ENCODE results near the gene PRR9.

The PRR9 gene

GRCh38 chr1:153217212-153217611, at the start of gene PRR9:
TSS of gene PRR9 (plus strand) at chr1:153217584. CDS start at chr1:153218145, 561 bp downstream.
- H3K27ac ChIP-seq (ENCODE audit: low read length): no peak within 1 kb of the TSS
- H3K79me2 ChIP-seq (ENCODE audit: insufficient read depth, low read length): no peaks in the 10 kb centered on the region
- no peaks in the 10 kb centered on the region for H3K4me1 ChIP-seq (ENCODE audit: insufficient read depth, low read length)
- no peaks in the 10 kb centered on the region for H3K36me3 ChIP-seq (ENCODE audit: insufficient read depth, low read length)
- ATAC-seq (ENCODE audit: insufficient read depth, low read depth) (peak; percentile 39; the same call in 2 of the 3 replicates), DNase-seq (no peak)
- H2AFZ ChIP-seq (ENCODE audit: low read depth, low read length): no peak within 1 kb of the TSS
- peaks cover 26% of the 10 kb centered on the region for H3K27me3 ChIP-seq (ENCODE audit: insufficient read depth, low read length, poor library complexity)
- TF ChIP-seq CTCF (IDR thresholded peaks at IDR 0.05; ENCODE audit: borderline replicate concordance, extremely low read depth, low read length, poor library complexity, severe bottlenecking) (no peak), EZH2 (IDR thresholded peaks at IDR 0.05; ENCODE audit: borderline replicate concordance, low read depth, low read length, severe bottlenecking) (no peak)
- H3K9me3 ChIP-seq (ENCODE audit: insufficient read depth, low read length, severe bottlenecking): no peaks in the 10 kb centered on the region
- no peak within 1 kb of the TSS for H3K4me2 ChIP-seq (ENCODE audit: insufficient read depth, low read length)
- no peak within 1 kb of the TSS for H3K9ac ChIP-seq (ENCODE audit: low read depth, low read length)
- H3K4me3 ChIP-seq (ENCODE audit: low read depth in 1 of 2, low read length in 2 of 2): no peak within 1 kb of the TSS
- no peaks in the 10 kb centered on the region for H4K20me1 ChIP-seq (ENCODE audit: insufficient read depth, low read length)

- no peaks in the 10 kb centered on the region for H3K4me1 ChIP-seq (ENCODE audit: insufficient read depth, low read length)
Observed at GRCh38 chr1:153168686-153169085, 48.7 kb upstream of the PRR9 start.

GRCh38 chr1:153174624-153175023, 42.8 kb upstream of the PRR9 start:
- Histone ChIP-seq H4K20me1 (ENCODE audit: insufficient read depth, low read length) (no peaks in the 10 kb centered on the region), H3K36me3 (ENCODE audit: insufficient read depth, low read length) (no peaks in the 10 kb centered on the region), H3K9ac (ENCODE audit: low read depth, low read length) (no peak overlapping the region), H3K4me3 (ENCODE audit: low read depth in 1 of 2, low read length in 2 of 2) (no peak overlapping the region), H3K27me3 (ENCODE audit: insufficient read depth, low read length, poor library complexity) (peaks cover 11% of the 10 kb centered on the region), H3K79me2 (ENCODE audit: insufficient read depth, low read length) (no peaks in the 10 kb centered on the region), H2AFZ (ENCODE audit: low read depth, low read length) (no peak overlapping the region), H3K4me1 (ENCODE audit: insufficient read depth, low read length) (no peaks in the 10 kb centered on the region), H3K27ac (ENCODE audit: low read length) (no peak overlapping the region), H3K9me3 (ENCODE audit: insufficient read depth, low read length, severe bottlenecking) (no peaks in the 10 kb centered on the region), H3K4me2 (ENCODE audit: insufficient read depth, low read length) (no peak overlapping the region)
- TF ChIP-seq CTCF (IDR thresholded peaks at IDR 0.05; ENCODE audit: borderline replicate concordance, extremely low read depth, low read length, poor library complexity, severe bottlenecking) (no peak), EZH2 (IDR thresholded peaks at IDR 0.05; ENCODE audit: borderline replicate concordance, low read depth, low read length, severe bottlenecking) (no peak)
- ATAC-seq (ENCODE audit: insufficient read depth, low read depth) (no peak), DNase-seq (no peak)

More at GRCh38 chr1:153168686-153169085, 48.7 kb upstream of the PRR9 start:
- no peak for ATAC-seq (ENCODE audit: insufficient read depth, low read depth)
- H3K79me2 ChIP-seq (ENCODE audit: insufficient read depth, low read length): no peaks in the 10 kb centered on the region
- H3K4me2 ChIP-seq (ENCODE audit: insufficient read depth, low read length): no peak overlapping the region
- no peak for TF ChIP-seq EZH2 (IDR thresholded peaks at IDR 0.05; ENCODE audit: borderline replicate concordance, low read depth, low read length, severe bottlenecking)
- no peak for TF ChIP-seq CTCF (IDR thresholded peaks at IDR 0.05; ENCODE audit: borderline replicate concordance, extremely low read depth, low read length, poor library complexity, severe bottlenecking)
- no peak overlapping the region for H3K4me3 ChIP-seq (ENCODE audit: low read depth in 1 of 2, low read length in 2 of 2)
- no peaks in the 10 kb centered on the region for H3K9me3 ChIP-seq (ENCODE audit: insufficient read depth, low read length, severe bottlenecking)
- H4K20me1 ChIP-seq (ENCODE audit: insufficient read depth, low read length): no peaks in the 10 kb centered on the region
- H2AFZ ChIP-seq (ENCODE audit: low read depth, low read length): no peak overlapping the region
- no peak overlapping the region for H3K9ac ChIP-seq (ENCODE audit: low read depth, low read length)
- H3K27me3 ChIP-seq (ENCODE audit: insufficient read depth, low read length, poor library complexity): peaks cover 14% of the 10 kb centered on the region
- no peak overlapping the region for H3K27ac ChIP-seq (ENCODE audit: low read length)
- no peaks in the 10 kb centered on the region for H3K36me3 ChIP-seq (ENCODE audit: insufficient read depth, low read length)
- no peak for DNase-seq

- Histone ChIP-seq H3K4me1 (ENCODE audit: insufficient read depth, low read length) (no peaks in the 10 kb centered on the region), H3K9me3 (ENCODE audit: insufficient read depth, low read length, severe bottlenecking) (no peaks in the 10 kb centered on the region), H3K27me3 (ENCODE audit: insufficient read depth, low read length, poor library complexity) (peaks cover 3% of the 10 kb centered on the region), H3K27ac (ENCODE audit: low read length) (no peak overlapping the region), H3K36me3 (ENCODE audit: insufficient read depth, low read length) (no peaks in the 10 kb centered on the region), H4K20me1 (ENCODE audit: insufficient read depth, low read length) (no peaks in the 10 kb centered on the region), H3K4me2 (ENCODE audit: insufficient read depth, low read length) (no peak overlapping the region), H3K79me2 (ENCODE audit: insufficient read depth, low read length) (no peaks in the 10 kb centered on the region), H3K4me3 (ENCODE audit: low read depth in 1 of 2, low read length in 2 of 2) (no peak overlapping the region), H2AFZ (ENCODE audit: low read depth, low read length) (no peak overlapping the region), H3K9ac (ENCODE audit: low read depth, low read length) (no peak overlapping the region)
- DNase-seq (no peak), ATAC-seq (ENCODE audit: insufficient read depth, low read depth) (no peak)
- no peak for TF ChIP-seq EZH2 (IDR thresholded peaks at IDR 0.05; ENCODE audit: borderline replicate concordance, low read depth, low read length, severe bottlenecking)
- no peak for TF ChIP-seq CTCF (IDR thresholded peaks at IDR 0.05; ENCODE audit: borderline replicate concordance, extremely low read depth, low read length, poor library complexity, severe bottlenecking)
Observed at GRCh38 chr1:153178922-153179321, 38.5 kb upstream of the PRR9 start.

All from DND-41 (cell line).